ENCODE measurements around the gene CLN6. TPM values are rescaled to one million over a fixed set of nuclear protein-coding genes. Genes with fewer than 3 reads are reported as not detected.
"Not testable (repeated sequence)": the region's sequence is repeated elsewhere in the genome, so short reads cannot be mapped to it uniquely, and the experiment has no call there.

CLN6 gene
- total and polyA plus RNA-seq, 5 donors = 6.8 to 8.9 (median 7.6) TPM

- DNase-seq = no peak
- intact Hi-C loops (cut with DNase I) = no loop called here
- WGBS = 73% methylated on average over 13 of the region's 13 CpGs
- H3K9me3 ChIP-seq (ENCODE audit: control insufficient read depth, low read length) = no peaks in the 10 kb centered on the region
- no peak overlapping the region for H3K4me3 ChIP-seq (ENCODE audit: low read length)
- no peak for ATAC-seq
- no peak overlapping the region for H3K27ac ChIP-seq (ENCODE audit: low read length)
- peaks cover 5% of the 10 kb centered on the region for H3K4me1 ChIP-seq (ENCODE audit: control insufficient read depth, insufficient read depth, low read length)
- H3K27me3 ChIP-seq (ENCODE audit: control insufficient read depth, insufficient read depth) = no peaks in the 10 kb centered on the region
Observed at GRCh38 chr15:68205558-68205944, 24.0 kb downstream of the CLN6 start.

GRCh38 chr15:68204776-68205557 is 24.6 kb downstream of the CLN6 start, which contains the start of gene CALML4:
TSS of gene CALML4 (minus strand) at chr15:68205332. CDS start at chr15:68205247, 85 bp downstream.
- Histone ChIP-seq H3K9me3 (ENCODE audit: control insufficient read depth, low read length) (no peaks in the 10 kb centered on the region), H3K4me3 (ENCODE audit: low read length) (no peak within 1 kb of the TSS), H3K27ac (ENCODE audit: low read length) (no peak within 1 kb of the TSS), H3K27me3 (ENCODE audit: control insufficient read depth, insufficient read depth) (no peaks in the 10 kb centered on the region), H3K4me1 (ENCODE audit: control insufficient read depth, insufficient read depth, low read length) (peaks cover 5% of the 10 kb centered on the region)
- ATAC-seq = peak; percentile 70 to 83
- intact Hi-C loops (cut with DNase I) = no loop called here
- 44% methylated on average over 16 of the region's 16 CpGs for WGBS
- DNase-seq = peak; percentile 78 to 93 (median 91)

GRCh38 chr15:68204361-68204760 is 25.2 kb downstream of the CLN6 start:
- H3K9me3 ChIP-seq (ENCODE audit: control insufficient read depth, low read length) = no peaks in the 10 kb centered on the region
- peaks cover 7% of the 10 kb centered on the region for H3K4me1 ChIP-seq (ENCODE audit: control insufficient read depth, insufficient read depth, low read length)
- H3K27me3 ChIP-seq (ENCODE audit: control insufficient read depth, insufficient read depth) = no peaks in the 10 kb centered on the region
- 96% methylated on average over 7 of the region's 7 CpGs for WGBS
- no peak for DNase-seq
- intact Hi-C loops (cut with DNase I) = no loop called here
- no peak for ATAC-seq
- no peak overlapping the region for H3K4me3 ChIP-seq (ENCODE audit: low read length)
- H3K27ac ChIP-seq (ENCODE audit: low read length) = no peak overlapping the region

GRCh38 chr15:68203956-68204355 is 25.6 kb downstream of the CLN6 start:
- 97% methylated on average over 5 of the region's 5 CpGs for WGBS
- H3K27me3 ChIP-seq (ENCODE audit: control insufficient read depth, insufficient read depth) = no peaks in the 10 kb centered on the region
- H3K4me3 ChIP-seq (ENCODE audit: low read length) = no peak overlapping the region
- no peak overlapping the region for H3K27ac ChIP-seq (ENCODE audit: low read length)
- H3K4me1 ChIP-seq (ENCODE audit: control insufficient read depth, insufficient read depth, low read length) = peaks cover 7% of the 10 kb centered on the region
- intact Hi-C loops (cut with DNase I) = no loop called here
- DNase-seq = no peak
- no peak for ATAC-seq
- no peaks in the 10 kb centered on the region for H3K9me3 ChIP-seq (ENCODE audit: control insufficient read depth, low read length)

GRCh38 chr15:68203486-68203885 is 26.0 kb downstream of the CLN6 start:
- H3K9me3 ChIP-seq (ENCODE audit: control insufficient read depth, low read length) = no peaks in the 10 kb centered on the region
- H3K4me3 ChIP-seq (ENCODE audit: low read length) = no peak overlapping the region
- intact Hi-C loops (cut with DNase I) = no loop called here
- DNase-seq (no peak), ATAC-seq (no peak)
- no peaks in the 10 kb centered on the region for H3K27me3 ChIP-seq (ENCODE audit: control insufficient read depth, insufficient read depth)
- 95% methylated on average over 5 of the region's 5 CpGs for WGBS
- H3K4me1 ChIP-seq (ENCODE audit: control insufficient read depth, insufficient read depth, low read length) = peaks cover 7% of the 10 kb centered on the region
- no peak overlapping the region for H3K27ac ChIP-seq (ENCODE audit: low read length)

GRCh38 chr15:68202994-68203393 is 26.5 kb downstream of the CLN6 start:
- 96% methylated on average over 7 of the region's 7 CpGs for WGBS
- H3K27me3 ChIP-seq (ENCODE audit: control insufficient read depth, insufficient read depth); ATAC-seq; H3K4me1 ChIP-seq (ENCODE audit: control insufficient read depth, insufficient read depth, low read length); DNase-seq; H3K27ac ChIP-seq (ENCODE audit: low read length); intact Hi-C loops (cut with DNase I); H3K4me3 ChIP-seq (ENCODE audit: low read length); H3K9me3 ChIP-seq (ENCODE audit: control insufficient read depth, low read length): not testable (repeated sequence)

- Histone ChIP-seq H3K27me3 (ENCODE audit: control insufficient read depth, insufficient read depth) (no peaks in the 10 kb centered on the region), H3K4me3 (ENCODE audit: low read length) (no peak overlapping the region), H3K4me1 (ENCODE audit: control insufficient read depth, insufficient read depth, low read length) (peaks cover 7% of the 10 kb centered on the region), H3K27ac (ENCODE audit: low read length) (no peak overlapping the region), H3K9me3 (ENCODE audit: control insufficient read depth, low read length) (no peaks in the 10 kb centered on the region)
- ATAC-seq (no peak), DNase-seq (no peak)
- intact Hi-C loops (cut with DNase I) = no loop called here
- WGBS = 57% methylated on average over 3 of the region's 3 CpGs
Observed at GRCh38 chr15:68201879-68202261, 27.7 kb downstream of the CLN6 start.

- intact Hi-C loops (cut with DNase I) = no loop called here
Observed at GRCh38 chr15:68201153-68201878, 28.2 kb downstream of the CLN6 start.

GRCh38 chr15:68200016-68200861 is 29.3 kb downstream of the CLN6 start:
- ATAC-seq (peak; percentile 4 to 41), DNase-seq (peak in 1 of 3 donors; percentile 67)
- no peaks in the 10 kb centered on the region for H3K27me3 ChIP-seq (ENCODE audit: control insufficient read depth, insufficient read depth)
- intact Hi-C loops (cut with DNase I) = no loop called here
- H3K27ac ChIP-seq (ENCODE audit: low read length) = no peak overlapping the region
- peaks cover 3% of the 10 kb centered on the region for H3K4me1 ChIP-seq (ENCODE audit: control insufficient read depth, insufficient read depth, low read length)
- 56% methylated on average over 16 of the region's 16 CpGs for WGBS
- no peak overlapping the region for H3K4me3 ChIP-seq (ENCODE audit: low read length)
- no peaks in the 10 kb centered on the region for H3K9me3 ChIP-seq (ENCODE audit: control insufficient read depth, low read length)

More at GRCh38 chr15:68201153-68201878, 28.2 kb downstream of the CLN6 start:
- H3K27ac ChIP-seq (ENCODE audit: low read length) = no peak overlapping the region
- no peak for ATAC-seq
- no peaks in the 10 kb centered on the region for H3K27me3 ChIP-seq (ENCODE audit: control insufficient read depth, insufficient read depth)
- 90% methylated on average over 7 of the region's 7 CpGs for WGBS
- H3K4me1 ChIP-seq (ENCODE audit: control insufficient read depth, insufficient read depth, low read length) = peaks cover 7% of the 10 kb centered on the region
- H3K9me3 ChIP-seq (ENCODE audit: control insufficient read depth, low read length) = no peaks in the 10 kb centered on the region
- DNase-seq = no peak
- no peak overlapping the region for H3K4me3 ChIP-seq (ENCODE audit: low read length)

- intact Hi-C loops (cut with DNase I) = no loop called here
- Histone ChIP-seq H3K27me3 (ENCODE audit: control insufficient read depth, insufficient read depth) (no peaks in the 10 kb centered on the region), H3K9me3 (ENCODE audit: control insufficient read depth, low read length) (no peaks in the 10 kb centered on the region), H3K27ac (ENCODE audit: low read length) (no peak overlapping the region), H3K4me1 (ENCODE audit: control insufficient read depth, insufficient read depth, low read length) (peaks cover 2% of the 10 kb centered on the region), H3K4me3 (ENCODE audit: low read length) (no peak overlapping the region)
- DNase-seq (no peak), ATAC-seq (peak in 1 of 2 donors; percentile 20)
- 49% methylated on average over 11 of the region's 11 CpGs for WGBS
Observed at GRCh38 chr15:68199340-68199739, 30.2 kb downstream of the CLN6 start.
